Colonic mucosa (tissue), 4 donors: ENCODE measurements around the gene ARHGAP4. TPM values are rescaled to one million over a fixed set of nuclear protein-coding genes. Genes with fewer than 3 reads are reported as not detected.

ENCODE experiments used
- DNase-seq: peaks from one replicate; pipeline ENCODE4 v3.0.0-alpha.2; 2020
- H3K27ac ChIP-seq: fragments of 200-600 bp; one replicate; pipeline ENCODE4 v1.8.0; 2021
- H3K27me3 ChIP-seq: fragments of 200-600 bp; one replicate; pipeline ENCODE4 v1.8.0; 2021
- H3K36me3 ChIP-seq: fragments of 200-600 bp; one replicate; pipeline ENCODE4 v1.8.0; 2021
- H3K4me1 ChIP-seq: fragments of 200-600 bp; one replicate; pipeline ENCODE4 v1.8.0; 2021; ENCODE audit warnings: mild to moderate bottlenecking
- H3K4me3 ChIP-seq: fragments of 200-600 bp; one replicate; pipeline ENCODE4 v1.8.0; 2021
- H3K9ac ChIP-seq, 2 donors: one replicate each; pipeline ENCODE4 v1.7.0; 2013; ENCODE audit warnings: control low read depth in 2 of 2, low read depth in 2 of 2, low read length in 2 of 2
- H3K9me3 ChIP-seq: fragments of 200-600 bp; one replicate; pipeline ENCODE4 v1.8.0; 2021
- CTCF ChIP-seq: fragments of 200-600 bp; IDR thresholded peaks from one replicate; pipeline ENCODE4 v1.8.0; 2022; ENCODE audit warnings: antibody characterized with exemption, mild to moderate bottlenecking
- intact Hi-C: fragments of 100-400 bp; cut with DNase I; formaldehyde crosslinking; loops from one replicate; pipeline ENCODE4 v1.14.1; 2022
- total RNA-seq, 2 donors: library from RNA; stranded (reverse); fragmentation: NEBNext Ultra II Directional in 1 of 2; extraction: Animal tissue kit (Norgen Biotek cat#: 25700) in 1 of 2; gene quantifications; one replicate each; pipeline ENCODE4 v1.2.1, GENCODE V29; 2021
- donor health status: healthy.
- donor health status: DM: no; HTN: no; CAD: no.
- donor health status: DM: no; HTN: no; CAD: no.

ARHGAP4 gene
- total RNA-seq, 2 donors from 2014 or later: 19.9 to 30.0 TPM

GRCh38 chrX:153867139-153867538 lies 58.9 kb downstream of the ARHGAP4 start:
- Histone ChIP-seq H3K4me3 (no peak overlapping the region), H3K27me3 (peaks cover 5% of the 10 kb centered on the region), H3K9me3 (no peaks in the 10 kb centered on the region), H3K4me1 (no peaks in the 10 kb centered on the region), H3K36me3 (no peaks in the 10 kb centered on the region), H3K27ac (no peak overlapping the region), H3K9ac (no peak overlapping the region)
- no peak for DNase-seq
- intact Hi-C loops: no loop called here
- no peak for TF ChIP-seq CTCF

- Histone ChIP-seq H3K36me3 (no peaks in the 10 kb centered on the region), H3K9ac (no peak overlapping the region), H3K4me3 (no peak overlapping the region), H3K27ac (no peak overlapping the region), H3K4me1 (no peaks in the 10 kb centered on the region), H3K27me3 (peaks cover 5% of the 10 kb centered on the region), H3K9me3 (no peaks in the 10 kb centered on the region)
- DNase-seq: no peak
- intact Hi-C loops: no loop called here
- no peak for TF ChIP-seq CTCF
These were observed 59.6 kb downstream of the ARHGAP4 start for GRCh38 chrX:153866302-153867019.

- Histone ChIP-seq H3K9me3 (no peaks in the 10 kb centered on the region), H3K9ac (no peak overlapping the region), H3K27ac (no peak overlapping the region), H3K27me3 (peaks cover 5% of the 10 kb centered on the region), H3K4me1 (no peaks in the 10 kb centered on the region), H3K4me3 (no peak overlapping the region), H3K36me3 (no peaks in the 10 kb centered on the region)
- intact Hi-C loops: no loop called here
- no peak for DNase-seq
- TF ChIP-seq CTCF: no peak
These were observed 60.4 kb downstream of the ARHGAP4 start for GRCh38 chrX:153865685-153866084.

- Histone ChIP-seq H3K9ac (no peak overlapping the region), H3K4me1 (no peaks in the 10 kb centered on the region), H3K27ac (no peak overlapping the region), H3K27me3 (peaks cover 5% of the 10 kb centered on the region), H3K36me3 (no peaks in the 10 kb centered on the region), H3K9me3 (no peaks in the 10 kb centered on the region), H3K4me3 (no peak overlapping the region)
- no peak for TF ChIP-seq CTCF
- intact Hi-C loops: no loop called here
- DNase-seq: no peak
These were observed 60.8 kb downstream of the ARHGAP4 start for GRCh38 chrX:153865321-153865580.

GRCh38 chrX:153864561-153865320 lies 61.3 kb downstream of the ARHGAP4 start:
- intact Hi-C loops: no loop called here
- DNase-seq: no peak

More at GRCh38 chrX:153864561-153865320, 61.3 kb downstream of the ARHGAP4 start:
- no peak overlapping the region for H3K27ac ChIP-seq
- H3K4me3 ChIP-seq: no peak overlapping the region
- peaks cover 5% of the 10 kb centered on the region for H3K27me3 ChIP-seq
- H3K9me3 ChIP-seq: no peaks in the 10 kb centered on the region
- H3K4me1 ChIP-seq: no peaks in the 10 kb centered on the region
- no peaks in the 10 kb centered on the region for H3K36me3 ChIP-seq
- H3K9ac ChIP-seq: no peak overlapping the region
- TF ChIP-seq CTCF: no peak
